NK-92 (cell line): ENCODE measurements around the gene TNPO1.
A peak's percentile ranks its signal among the peaks of the same experiment; 100 is the strongest.
"Not testable (repeated sequence)": the region's sequence is repeated elsewhere in the genome, so short reads cannot be mapped to it uniquely, and the experiment has no call there.

Experiments used
- DNase-seq: peaks from one replicate; lab custom pipeline; 2025; ENCODE audit not compliant: unreplicated experiment; lab: John Stamatoyannopoulos, UW

The TNPO1 gene

DNA sequence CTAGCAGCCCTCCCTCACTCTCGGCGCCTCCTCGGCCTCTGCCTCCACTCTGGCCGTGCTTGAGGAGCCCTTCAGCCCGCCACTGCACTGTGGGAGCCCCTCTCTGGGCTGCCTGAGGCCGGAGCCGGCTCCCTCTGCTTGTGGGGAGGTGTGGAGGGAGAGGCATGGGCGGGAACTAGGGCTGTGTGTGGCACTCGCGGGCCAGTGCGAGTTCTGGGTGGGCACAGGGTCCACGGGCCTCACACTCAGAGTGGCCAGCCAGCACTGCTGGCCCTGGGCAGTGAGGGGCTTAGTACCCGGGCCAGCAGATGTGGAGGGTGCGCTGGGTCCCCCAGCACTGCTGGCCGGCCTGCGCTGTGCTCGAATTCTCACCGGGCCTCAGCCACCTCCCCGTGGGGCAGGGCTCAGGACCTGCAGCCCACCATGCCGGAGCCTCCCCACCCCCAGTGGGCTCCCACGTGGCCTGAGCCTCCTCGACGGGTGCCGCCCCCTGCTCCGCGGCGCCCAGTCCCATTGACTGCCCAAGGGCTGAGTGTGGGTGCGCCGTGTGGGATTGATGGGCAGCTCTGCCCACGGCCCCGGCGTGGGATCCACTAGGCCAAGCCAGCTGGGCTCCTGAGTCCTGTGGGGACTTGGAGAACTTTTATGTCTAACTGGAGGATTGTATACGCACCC, 109.0 kb downstream of the TNPO1 start:
- no peak for DNase-seq

DNA sequence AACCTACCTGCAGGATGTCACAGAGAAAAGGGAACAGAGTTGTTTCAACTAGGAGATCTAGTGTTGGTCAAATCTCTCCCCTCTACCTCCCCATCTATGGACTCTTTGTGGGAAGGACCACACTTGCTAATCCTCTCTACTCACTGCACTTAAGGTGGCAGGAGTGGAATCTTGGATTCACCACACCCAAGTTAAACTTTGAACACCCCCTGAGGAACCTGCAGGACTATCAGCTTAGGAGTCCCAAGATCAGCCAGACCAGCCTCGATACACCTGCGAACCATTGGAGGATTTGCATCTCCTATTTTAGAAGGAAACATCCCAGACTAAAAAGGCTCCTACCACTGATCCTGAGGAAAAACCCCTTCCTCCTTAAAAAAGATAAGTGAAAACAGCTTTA, 116.2 kb downstream of the TNPO1 start:
- DNase-seq = not testable (repeated sequence)

DNA sequence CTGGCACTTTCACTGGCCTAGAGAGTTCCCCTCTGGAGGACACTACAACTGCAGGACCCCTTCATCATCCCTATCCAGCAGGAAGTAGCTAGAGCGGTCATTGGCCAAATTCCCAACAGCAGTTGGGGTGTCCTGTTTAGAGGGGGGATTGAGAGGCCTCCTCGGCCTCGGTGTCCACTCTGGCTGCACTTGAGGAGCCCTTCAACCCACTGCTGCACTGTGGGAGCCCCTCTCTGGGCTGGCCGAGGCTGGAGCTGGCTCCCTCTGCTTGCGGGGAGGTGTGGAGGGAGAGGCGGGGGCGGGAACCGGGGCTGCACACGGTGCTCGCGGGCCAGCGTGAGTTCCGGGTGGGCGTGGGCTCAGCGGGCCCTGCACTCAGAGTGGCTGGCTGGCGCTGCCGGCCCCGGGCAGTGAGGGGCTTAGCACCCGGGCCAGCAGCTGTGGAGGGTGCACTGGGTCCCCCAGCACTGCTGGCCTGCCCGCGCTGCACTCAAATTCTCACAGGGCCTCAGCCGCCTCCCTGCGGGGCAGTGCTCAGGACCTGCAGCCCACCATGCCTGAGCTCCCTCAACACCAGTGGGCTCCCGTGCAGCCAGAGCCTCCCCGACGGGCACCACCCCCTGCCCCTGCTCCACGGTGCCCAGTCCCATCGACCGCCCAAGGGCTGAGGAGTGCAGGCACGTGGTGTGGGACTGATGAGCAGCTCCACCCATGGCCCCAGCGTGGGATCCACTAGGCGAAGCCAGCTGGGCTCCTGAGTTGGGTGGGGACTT, 118.7 kb downstream of the TNPO1 start:
- not testable (repeated sequence) for DNase-seq

DNA sequence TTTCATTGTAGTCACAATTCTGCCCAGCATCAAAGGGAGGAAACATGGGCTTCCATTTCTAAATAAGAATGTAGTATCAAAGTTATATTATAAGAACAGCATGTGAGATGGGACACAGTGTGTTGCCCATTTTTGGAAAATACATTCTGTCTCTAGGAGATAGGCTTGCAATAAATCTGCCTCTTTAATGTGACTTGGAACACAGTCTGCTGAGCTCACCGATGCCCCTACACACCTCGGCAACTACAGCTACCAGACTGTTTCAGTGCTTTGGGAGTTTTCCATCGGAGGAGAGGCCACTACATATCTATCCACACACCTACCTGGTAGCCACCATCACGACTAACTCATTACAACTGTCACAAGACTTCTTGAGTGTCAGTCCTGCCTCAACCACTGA, 120.4 kb downstream of the TNPO1 start:
- DNase-seq = no peak

DNA sequence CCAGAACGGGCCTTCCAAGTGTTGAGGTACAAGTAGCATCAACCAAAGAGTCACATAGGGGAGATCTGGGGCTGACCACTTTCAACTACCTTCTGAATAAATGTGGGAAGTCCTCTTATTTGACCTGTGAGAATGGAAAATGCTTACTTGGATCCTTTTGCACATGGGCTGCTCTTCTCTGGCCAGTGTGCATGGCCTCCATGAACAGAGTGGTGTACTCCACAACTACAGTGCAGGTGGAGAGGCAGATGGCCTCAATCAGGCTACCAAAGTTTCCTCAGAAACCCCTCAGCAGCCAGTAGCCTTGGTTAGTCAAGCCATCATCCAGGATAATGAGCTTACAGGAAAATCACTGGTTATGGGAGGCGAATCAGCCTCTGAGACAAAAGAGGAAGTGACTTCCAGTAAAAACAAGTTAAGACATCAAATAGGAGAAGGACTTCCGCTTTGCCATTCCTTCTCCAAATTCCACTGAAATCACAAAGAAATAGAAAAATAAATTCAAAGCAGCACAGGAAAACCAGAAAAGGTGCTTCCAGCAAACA, 121.1 kb downstream of the TNPO1 start:
- no peak for DNase-seq

DNA sequence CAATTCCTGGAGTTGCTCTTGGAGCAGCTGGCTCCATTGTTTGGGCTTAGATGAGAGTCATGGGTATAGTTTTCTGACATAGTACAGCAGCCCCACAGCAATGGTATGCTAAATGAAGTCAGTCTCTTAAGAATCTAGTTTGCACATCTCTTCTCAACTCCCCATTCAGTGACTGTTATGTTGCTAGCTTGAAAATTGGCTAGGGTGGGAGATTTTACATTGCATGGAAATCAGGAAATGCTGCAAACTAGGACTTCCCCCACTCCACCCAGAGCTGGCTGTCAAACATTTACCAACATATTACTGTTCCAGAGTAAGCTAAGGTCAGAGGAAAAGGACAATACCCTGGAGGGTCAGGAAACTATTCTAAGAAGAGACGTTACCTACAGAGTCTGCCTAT, 121.7 kb downstream of the TNPO1 start:
- DNase-seq = no peak

DNA sequence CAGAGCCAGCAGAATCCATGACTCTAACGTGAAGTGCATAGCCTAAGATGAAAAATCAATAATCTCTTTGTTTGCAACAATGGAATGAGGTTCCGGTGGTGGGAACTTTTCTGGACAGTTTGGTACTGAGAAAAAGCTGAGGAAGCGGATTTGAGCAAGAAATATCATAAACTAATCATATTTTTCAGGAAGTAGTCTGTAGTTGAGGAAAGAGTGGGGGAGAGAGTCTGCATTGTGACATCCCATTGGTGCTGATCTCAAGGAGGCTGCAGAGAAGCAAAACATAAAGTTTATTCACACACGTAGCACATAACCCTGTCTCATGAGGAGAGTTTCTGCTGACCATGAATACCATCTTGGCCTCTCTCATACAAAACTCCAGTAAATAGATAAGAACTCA, 123.6 kb downstream of the TNPO1 start:
- no peak for DNase-seq

DNA sequence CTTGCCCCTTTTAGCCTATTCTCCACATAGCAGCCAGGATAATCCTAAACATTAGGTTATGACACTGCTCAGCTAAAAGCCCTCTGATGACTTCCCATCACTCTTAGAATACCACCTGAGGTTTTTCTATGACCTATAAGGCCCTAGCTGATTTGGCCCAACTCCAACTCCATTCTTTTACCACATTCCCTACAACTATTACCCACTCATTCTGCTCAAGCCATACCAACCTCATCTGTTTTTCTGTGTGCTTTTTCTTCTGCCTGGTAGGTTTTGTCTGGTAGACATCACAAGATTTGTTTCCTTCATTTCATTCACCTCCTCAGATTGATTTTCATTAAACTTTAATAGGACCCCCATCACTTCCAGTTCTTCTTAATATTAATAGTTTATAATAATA, 126.8 kb downstream of the TNPO1 start:
- DNase-seq = no peak

DNA sequence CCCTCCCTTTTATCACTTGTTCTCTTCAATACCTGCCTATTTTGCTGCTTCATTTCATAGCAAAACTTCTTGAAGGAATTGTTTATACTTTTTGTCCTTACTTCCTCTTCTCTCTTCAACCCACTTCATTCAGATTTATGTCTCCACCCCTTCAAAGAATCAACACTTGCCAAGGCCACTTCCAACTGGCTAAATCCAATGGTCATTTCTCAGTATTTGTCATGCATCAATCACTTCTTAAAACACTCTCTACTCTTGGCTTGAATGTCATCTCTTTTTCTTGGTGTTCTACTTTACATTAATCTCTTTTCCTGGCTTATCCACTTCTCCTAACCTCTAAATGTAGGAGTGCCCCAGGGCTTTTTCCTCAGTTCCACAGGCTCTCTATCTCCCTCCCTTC, 131.0 kb downstream of the TNPO1 start:
- DNase-seq = no peak

DNA sequence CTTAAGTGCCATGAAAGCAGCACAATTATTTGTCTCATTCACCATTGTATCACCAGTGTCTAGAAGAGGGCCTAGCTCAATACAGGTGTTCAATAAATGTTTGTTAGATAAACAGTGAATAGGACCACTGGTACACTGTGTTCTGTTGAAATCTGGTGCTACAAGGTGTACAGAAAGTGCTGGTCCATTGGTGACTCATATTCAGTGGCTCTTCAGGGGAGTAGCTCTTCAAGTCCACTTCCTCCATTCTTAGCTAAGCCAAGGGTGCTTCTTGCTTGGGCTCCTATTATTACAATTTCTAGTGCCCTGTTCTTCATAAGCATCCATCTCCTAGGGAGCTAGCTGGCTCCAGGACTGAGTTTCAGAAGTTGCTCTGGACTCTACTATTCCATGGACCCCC, 133.0 kb downstream of the TNPO1 start:
- no peak for DNase-seq

DNA sequence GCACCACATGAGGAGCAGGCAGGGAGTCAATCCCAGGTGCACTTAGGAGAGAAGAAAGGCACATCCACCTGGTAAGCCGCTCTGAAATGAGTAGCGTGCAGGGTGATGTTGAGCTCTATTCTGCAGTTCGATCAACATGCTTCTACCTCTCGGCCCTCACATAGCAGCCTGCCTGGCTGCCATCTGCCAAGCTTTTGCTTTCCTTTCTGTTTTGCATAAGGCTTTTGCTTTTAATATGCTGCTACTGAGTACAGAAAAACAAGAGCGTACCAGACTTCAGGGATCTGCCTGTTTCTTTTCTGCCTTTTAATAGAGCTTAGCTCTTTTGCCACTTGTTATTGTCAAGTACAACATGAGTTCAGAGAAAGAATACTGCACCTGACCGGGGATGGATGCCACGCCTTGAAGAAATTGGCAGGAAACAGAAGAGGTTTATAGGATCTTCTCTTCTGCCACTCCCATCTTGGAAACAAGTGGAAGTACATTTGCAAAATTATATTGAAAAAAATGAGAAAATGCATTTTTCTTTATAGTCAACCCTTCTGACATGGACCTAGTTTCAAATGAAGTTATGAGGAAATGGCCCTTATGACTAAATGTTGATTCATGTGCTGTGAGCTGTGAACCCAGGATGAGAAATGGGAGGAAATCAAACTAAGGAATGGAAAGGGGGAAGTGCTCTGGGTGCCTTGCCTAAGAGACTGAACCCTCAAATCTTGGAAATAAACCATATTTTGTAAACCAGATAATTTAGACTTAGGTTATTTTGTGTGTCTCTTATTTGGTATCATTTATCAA, 135.4 kb downstream of the TNPO1 start:
- no peak for DNase-seq

DNA sequence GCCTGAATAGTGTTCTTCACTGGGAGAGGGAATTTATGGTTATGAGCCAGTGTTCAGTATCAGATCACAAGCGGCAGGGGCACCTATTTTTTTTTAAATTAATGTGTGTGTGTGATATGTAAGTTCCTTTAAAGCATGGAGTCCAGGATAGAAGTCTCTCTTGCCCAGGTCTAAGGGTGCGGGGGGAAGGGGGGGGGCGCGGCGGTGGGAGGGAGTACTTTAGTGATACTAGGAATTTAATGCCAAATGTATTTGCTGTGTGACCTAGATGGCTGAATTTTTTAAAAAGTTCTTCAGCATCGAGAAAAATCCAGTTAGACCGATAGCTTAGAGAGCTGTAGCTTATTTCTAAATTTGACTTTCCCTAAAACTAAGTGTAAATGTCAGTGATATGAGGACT, 137.9 kb downstream of the TNPO1 start:
- no peak for DNase-seq

DNA sequence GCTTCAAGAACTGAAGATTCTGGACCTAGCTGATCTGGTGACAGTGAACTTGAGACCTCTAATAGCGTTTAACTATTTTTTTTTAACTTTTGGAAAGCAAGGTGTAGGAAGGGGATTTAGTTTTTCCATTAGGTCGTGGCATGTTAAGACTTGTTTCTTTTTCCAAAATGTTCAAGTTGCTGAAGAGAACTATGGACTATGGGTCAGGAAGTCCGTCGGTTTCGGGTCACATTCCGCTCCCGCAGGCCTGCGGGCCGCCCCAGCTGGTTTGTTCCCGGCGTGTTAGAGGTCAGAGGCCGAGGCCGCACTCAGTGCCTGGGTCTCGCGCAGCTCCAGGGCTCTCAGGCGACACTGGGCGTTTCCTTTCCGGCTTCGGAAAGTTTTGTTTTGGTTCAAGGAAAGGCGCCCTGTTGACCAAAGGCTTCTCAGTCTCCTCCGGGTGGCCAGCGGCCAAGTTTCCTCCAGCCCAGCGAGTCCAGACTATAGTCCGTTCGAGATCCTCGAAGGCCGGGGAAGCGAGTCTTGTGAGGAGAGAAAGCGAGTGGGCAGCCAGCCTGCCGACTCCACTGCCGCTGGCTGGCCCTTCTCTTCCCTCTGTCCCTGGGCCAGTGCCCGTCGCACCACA, 138.8 kb downstream of the TNPO1 start:
- no peak for DNase-seq

DNA sequence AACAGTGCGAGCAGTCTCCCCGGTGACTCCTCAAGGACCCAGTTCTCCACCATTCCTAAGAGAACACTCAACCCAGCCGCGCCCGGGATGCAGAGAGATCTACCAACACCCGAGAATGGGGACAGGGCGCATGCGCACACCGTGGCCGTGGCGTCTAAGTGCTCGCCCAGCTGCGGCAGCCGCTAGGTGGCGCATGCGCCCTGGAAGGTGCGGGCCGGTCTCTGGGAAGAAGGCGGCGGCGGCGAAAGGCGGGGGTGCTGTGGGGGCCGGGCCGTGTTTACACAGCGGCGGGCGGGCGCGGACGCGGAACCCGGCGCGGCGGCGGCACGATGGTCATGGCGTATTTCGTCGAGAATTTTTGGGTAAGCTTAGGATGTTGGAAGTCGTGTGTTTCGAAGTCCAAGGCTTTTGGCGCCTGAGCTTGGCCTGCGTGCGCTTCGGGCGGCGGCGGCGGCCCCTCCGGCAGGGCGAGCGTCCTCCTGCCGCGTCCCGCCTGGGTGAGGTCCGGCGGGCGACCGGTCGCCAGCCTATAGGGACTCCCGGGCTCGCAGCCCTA, 139.4 kb downstream of the TNPO1 start, which contains the start of gene FCHO2:
FCHO2 (plus strand) TSS at position 274 of the 556 bp plus-strand sequence; CDS start at position 330, 56 bp downstream.
- DNase-seq = peak; percentile 57

DNA sequence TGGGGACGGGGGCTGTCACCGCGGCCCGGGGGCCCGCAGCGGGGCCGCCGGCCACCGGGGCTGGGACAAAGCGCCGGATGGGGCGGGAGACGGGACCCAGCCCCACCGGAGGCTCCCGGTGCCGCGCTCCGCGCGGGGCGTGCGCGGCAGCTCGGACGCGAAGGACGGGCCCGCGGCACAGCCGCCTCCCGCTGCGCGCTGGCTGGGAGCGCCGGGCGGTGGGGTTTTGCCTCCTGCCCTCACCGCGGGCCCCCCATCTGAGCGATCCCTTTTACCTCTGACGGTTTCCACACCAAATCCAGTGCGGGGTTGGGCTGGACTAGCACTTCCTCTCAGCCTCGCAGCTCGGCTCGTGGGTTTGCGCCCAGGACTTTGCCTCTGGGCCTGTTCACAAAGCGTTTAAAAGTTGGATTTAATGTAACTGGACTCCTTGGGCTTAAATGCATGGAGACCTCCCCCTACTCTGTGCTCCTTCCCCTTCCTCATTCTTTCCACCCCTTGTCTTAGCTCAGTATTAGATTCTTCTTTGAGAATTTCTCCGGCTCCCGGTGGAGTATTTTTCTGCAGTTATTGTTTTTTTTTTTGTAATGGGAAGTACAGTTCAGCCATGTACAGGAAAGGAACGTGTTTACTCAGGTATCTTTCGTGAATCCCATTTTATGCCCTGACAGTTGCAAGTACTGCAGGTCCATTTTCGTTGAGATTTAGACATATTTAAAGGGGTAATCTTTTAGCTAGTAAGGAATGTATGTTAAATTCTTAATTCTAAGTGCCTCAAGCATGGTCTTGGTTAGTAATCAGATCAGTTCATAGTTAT, 140.1 kb downstream of the TNPO1 start:
- no peak for DNase-seq

DNA sequence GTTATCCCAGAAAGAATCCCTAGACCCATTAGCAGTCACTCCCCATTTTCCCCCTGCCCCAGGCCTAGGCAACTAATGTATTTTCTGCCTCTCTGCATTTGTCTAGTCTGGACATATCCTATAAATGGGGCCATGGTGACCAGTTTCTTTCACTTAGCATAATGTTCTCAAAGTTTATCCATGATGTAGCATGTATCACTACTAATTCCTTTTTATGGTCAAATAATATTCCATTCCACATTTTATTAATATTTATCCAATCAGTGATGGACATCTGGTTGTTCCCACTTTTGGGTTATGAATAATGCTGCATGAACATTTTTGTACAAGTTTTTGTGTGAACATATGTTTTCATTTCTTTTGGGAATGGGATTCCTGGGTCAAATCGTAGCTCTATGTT, 140.9 kb downstream of the TNPO1 start:
- DNase-seq = no peak

DNA sequence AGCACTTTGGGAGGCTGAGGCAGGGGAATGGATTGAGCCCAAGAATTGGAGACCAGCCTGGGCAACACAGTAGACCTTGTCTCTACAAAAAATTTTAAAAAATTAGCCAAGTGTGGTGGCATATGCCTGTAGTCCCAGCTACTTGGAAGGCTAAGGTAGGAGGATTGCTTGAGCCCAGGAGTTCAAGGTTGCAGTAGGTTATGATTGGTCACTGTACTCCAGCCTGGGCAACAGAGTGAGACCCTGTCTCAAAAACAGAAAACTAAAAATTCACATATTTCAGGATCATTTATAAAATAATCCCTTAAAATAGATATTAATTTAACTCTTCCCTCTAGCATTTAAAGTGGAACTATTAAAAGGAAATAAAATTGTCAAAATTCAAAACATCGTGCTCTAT, 142.8 kb downstream of the TNPO1 start:
- DNase-seq = no peak
